Transverse colon (tissue), 4 donors: ENCODE results near the gene RPS6KA2. TPM values are rescaled to one million over a fixed set of nuclear protein-coding genes. Genes with fewer than 3 reads are reported as not detected.

Experiments used
- DNase-seq: peaks from one replicate; pipeline ENCODE4 v3.0.0-alpha.2; 2019
- H3K27ac ChIP-seq, 4 donors: fragments of 200-600 bp; sonication (generic); 2 replicates each; pipeline ENCODE4 v1.5.1; 2016 to 2018; ENCODE audit warnings: inconsistent platforms in 4 of 4
- H3K27me3 ChIP-seq: fragments of 200-600 bp; sonication (generic); 2 replicates; pipeline ENCODE4 v1.5.1; 2017; ENCODE audit warnings: inconsistent platforms
- H3K36me3 ChIP-seq, 4 donors: fragments of 200-600 bp; sonication (generic); 2 replicates each; pipeline ENCODE4 v1.5.1; 2017 to 2019; ENCODE audit warnings: inconsistent platforms in 4 of 4
- H3K4me1 ChIP-seq, 4 donors: fragments of 200-600 bp; sonication (generic); 2 replicates each; pipeline ENCODE4 v1.5.1; 2017 to 2020; ENCODE audit warnings: inconsistent platforms in 4 of 4
- H3K4me3 ChIP-seq, 4 donors: fragments of 200-600 bp; sonication (generic); 1 replicate in 1 of 4; 2 replicates in 3 of 4; pipeline versions ENCODE4 v1.5.1 to v1.6.1; 2017 to 2019; ENCODE audit warnings: inconsistent platforms in 4 of 4
- H3K9me3 ChIP-seq, 2 donors: fragments of 200-600 bp; sonication (generic); 2 replicates each; pipeline ENCODE4 v1.5.1; 2017 to 2019; ENCODE audit warnings: inconsistent platforms in 2 of 2
- CTCF ChIP-seq, 5 experiments: fragments of 200-600 bp in 3 of 5; fragments of 450-650 bp in 2 of 5; sonication (generic) in 3 of 5; IDR thresholded peaks; 1 replicate in 2 of 5; 2 replicates in 3 of 5; pipeline ENCODE4 v1.5.1; 2016 to 2017; ENCODE audit warnings: antibody characterized with exemption in 5 of 5, inconsistent platforms in 3 of 5, mild to moderate bottlenecking in 2 of 5, moderate library complexity in 1 of 5
- EP300 ChIP-seq: sonication (generic); formaldehyde crosslinking; IDR thresholded peaks from one replicate; pipeline ENCODE4 v1.6.1; 2017; ENCODE audit warnings: antibody characterized with exemption, low read depth
- POLR2A ChIP-seq: fragments of 450-650 bp; IDR thresholded peaks from one replicate; pipeline ENCODE4 v1.6.1; 2016; ENCODE audit warnings: antibody characterized with exemption, mild to moderate bottlenecking, moderate library complexity
- POLR2AphosphoS5 ChIP-seq, 3 donors: sonication (generic); formaldehyde crosslinking; IDR thresholded peaks; one replicate each; pipeline ENCODE4 v1.6.1; 2016; ENCODE audit warnings: antibody characterized with exemption in 3 of 3
- whole genome bisulfite sequencing, 2 donors: methylation state at CpG; one replicate each; pipeline ENCODE4 v1.1.5; 2018; ENCODE audit warnings: low coverage in 1 of 2; 5-methylcytosine and 5-hydroxymethylcytosine counted together
- in situ Hi-C, 4 donors: fragments of 200-750 bp; cut with MboI; loops; one replicate each; pipeline versions ENCODE4 v1.15.0 to v1.15.1; 2017; ENCODE audit warnings: low sequenced_read_pairs in 3 of 4, low pct_ligation_motif_present in 1 of 4, low pct_unique_long_range_greater_than_20kb in 1 of 4
- intact Hi-C: fragments of 100-400 bp; cut with DNase I; formaldehyde crosslinking; loops from one replicate; pipeline ENCODE4 v1.15.1; 2023; ENCODE audit warnings: low total_unique reads
- total RNA-seq, 4 donors: library from RNA; depleted of rRNA; stranded (reverse); fragments of >200 nt; gene quantifications; one replicate each; pipeline ENCODE4 v1.1.0, GENCODE V29; 2016

The RPS6KA2 gene
- total RNA-seq, 4 donors from 2014 or later, result 9.6 to 41.1 (median 15.4) TPM

GRCh38 chr6:166465671-166466087 lies 161.4 kb downstream of the RPS6KA2 start:
- DNase-seq, result peak; percentile 26
- in situ Hi-C loops, result no loop called here
- Histone ChIP-seq H3K27me3 (no peaks in the 10 kb centered on the region), H3K9me3 (no peaks in the 10 kb centered on the region), H3K4me3 (no peak overlapping the region), H3K36me3 (no peaks in the 10 kb centered on the region), H3K27ac (peak overlapping the region in 3 of 4 donors; percentile 59 to 61 (median 61)), H3K4me1 (no peaks in the 10 kb centered on the region)
- intact Hi-C loops, result no loop called here
- TF ChIP-seq POLR2AphosphoS5 (IDR thresholded peaks at IDR 0.05), result no peak
- no peak for TF ChIP-seq POLR2A
- TF ChIP-seq CTCF (IDR thresholded peaks at IDR 0.05), result peak in 3 of 5 experiments; percentile 6 to 37 (median 9)
- WGBS, 2 donors, result 66% methylated on average over 11 of the region's 11 CpGs; no CpG with 5 or more reads in 1 of the 2 donors

- no peak for DNase-seq
- in situ Hi-C loops, result no loop called here
- intact Hi-C loops, result no loop called here
- H3K27ac ChIP-seq, result no peak overlapping the region
- H3K9me3 ChIP-seq, result no peaks in the 10 kb centered on the region
- H3K4me3 ChIP-seq, result no peak overlapping the region
- no peaks in the 10 kb centered on the region for H3K36me3 ChIP-seq
- no peak for TF ChIP-seq EP300
- TF ChIP-seq POLR2AphosphoS5 (IDR thresholded peaks at IDR 0.05), result no peak
- no peak for TF ChIP-seq CTCF (IDR thresholded peaks at IDR 0.05)
- TF ChIP-seq POLR2A, result no peak
- H3K27me3 ChIP-seq, result no peaks in the 10 kb centered on the region
- 78 to 83% methylated on average over 4 to 5 of the region's 5 CpGs for WGBS, 2 donors
- H3K4me1 ChIP-seq, result no peaks in the 10 kb centered on the region
These were observed 162.1 kb downstream of the RPS6KA2 start for GRCh38 chr6:166465003-166465399.

- no peaks in the 10 kb centered on the region for H3K27me3 ChIP-seq
- 87 to 95% methylated on average over 4 to 22 of the region's 22 CpGs for WGBS, 2 donors
- no peaks in the 10 kb centered on the region for H3K36me3 ChIP-seq
- intact Hi-C loops, result no loop called here
- in situ Hi-C loops, result no loop called here
- TF ChIP-seq CTCF (IDR thresholded peaks at IDR 0.05), result no peak
- no peak for TF ChIP-seq POLR2AphosphoS5 (IDR thresholded peaks at IDR 0.05)
- no peak for TF ChIP-seq EP300
- no peak for TF ChIP-seq POLR2A
- no peak overlapping the region for H3K27ac ChIP-seq
- H3K4me1 ChIP-seq, result no peaks in the 10 kb centered on the region
- H3K4me3 ChIP-seq, result no peak overlapping the region
- no peak for DNase-seq
- H3K9me3 ChIP-seq, result no peaks in the 10 kb centered on the region
These were observed 162.7 kb downstream of the RPS6KA2 start for GRCh38 chr6:166464068-166465002.

GRCh38 chr6:166463359-166464067 lies 163.5 kb downstream of the RPS6KA2 start:
- no peak for TF ChIP-seq EP300
- no peak for TF ChIP-seq CTCF (IDR thresholded peaks at IDR 0.05)
- TF ChIP-seq POLR2A, result no peak
- no peak for TF ChIP-seq POLR2AphosphoS5 (IDR thresholded peaks at IDR 0.05)
- in situ Hi-C loops (no loop called here), intact Hi-C loops (no loop called here)
- WGBS, 2 donors, result 80 to 86% methylated on average over 15 to 23 of the region's 23 CpGs
- Histone ChIP-seq H3K27me3 (no peaks in the 10 kb centered on the region), H3K9me3 (no peaks in the 10 kb centered on the region), H3K4me3 (no peak overlapping the region), H3K36me3 (no peaks in the 10 kb centered on the region), H3K4me1 (no peaks in the 10 kb centered on the region), H3K27ac (no peak overlapping the region)
- DNase-seq, result no peak
